OCI-LY1 (cell line): Measurements from ENCODE around the gene VWA5B1.

Experiments used
- H2AFZ ChIP-seq: fragments of 200-600 bp; sonication (generic), shearing (Covaris generic); 2 replicates; pipeline ENCODE4 v1.6.0; 2014; ENCODE audit warnings: antibody characterized with exemption, mild to moderate bottlenecking, low read length
- H3F3A ChIP-seq: fragments of 200-600 bp; sonication (generic), shearing (Covaris generic); 2 replicates; pipeline ENCODE4 v1.6.0; 2014; ENCODE audit warnings: mild to moderate bottlenecking, antibody characterized with exemption, low read length, moderate library complexity; ENCODE audit not compliant: insufficient read depth
- H3K27ac ChIP-seq: fragments of 200-600 bp; sonication (generic); 2 replicates; pipeline ENCODE4 v1.5.1; 2014; ENCODE audit warnings: low read length, mixed run types, mild to moderate bottlenecking, low read depth; ENCODE audit not compliant: poor library complexity, severe bottlenecking
- H3K27me3 ChIP-seq: fragments of 200-600 bp; sonication (generic); 2 replicates; pipeline ENCODE4 v1.6.0; 2014; ENCODE audit warnings: antibody characterized with exemption, mild to moderate bottlenecking, low read length, moderate library complexity; ENCODE audit not compliant: insufficient read depth
- H3K36me3 ChIP-seq: fragments of 200-600 bp; sonication (generic); 2 replicates; pipeline ENCODE4 v1.6.1; 2014; ENCODE audit warnings: mild to moderate bottlenecking, antibody characterized with exemption, low read length, moderate library complexity, mixed read lengths; ENCODE audit not compliant: insufficient read depth
- H3K4me1 ChIP-seq: fragments of 200-600 bp; sonication (generic); 2 replicates; pipeline ENCODE4 v1.5.1; 2014; ENCODE audit warnings: mild to moderate bottlenecking, low read length, moderate library complexity; ENCODE audit not compliant: insufficient read depth, severe bottlenecking
- H3K4me2 ChIP-seq: fragments of 200-600 bp; sonication (generic), shearing (Covaris generic); 2 replicates; pipeline ENCODE4 v1.6.1; 2014; ENCODE audit warnings: low read length
- H3K4me3 ChIP-seq: fragments of 200-600 bp; sonication (generic); 2 replicates; pipeline ENCODE4 v1.5.1; 2014; ENCODE audit warnings: low read length, low read depth, mild to moderate bottlenecking, mixed read lengths; ENCODE audit not compliant: poor library complexity, severe bottlenecking
- H3K79me2 ChIP-seq: fragments of 200-600 bp; shearing (Covaris generic); 2 replicates; pipeline ENCODE4 v1.6.1; 2016; ENCODE audit warnings: mixed run types, low read length, mixed read lengths; ENCODE audit not compliant: insufficient read depth
- H3K9ac ChIP-seq: fragments of 200-600 bp; sonication (generic), shearing (Covaris generic); 2 replicates; pipeline ENCODE4 v1.6.1; 2014; ENCODE audit warnings: mild to moderate bottlenecking, low read length, mixed read lengths
- H3K9me2 ChIP-seq: fragments of 200-600 bp; sonication (generic), shearing (Covaris generic); 2 replicates; pipeline ENCODE4 v1.6.1; 2014; ENCODE audit warnings: low read depth, mild to moderate bottlenecking, low read length, mixed read lengths
- H3K9me3 ChIP-seq: fragments of 200-600 bp; shearing (Covaris generic); 2 replicates; pipeline ENCODE4 v1.6.1; 2014; ENCODE audit warnings: low read length, mixed read lengths
- H4K20me1 ChIP-seq: fragments of 200-600 bp; sonication (generic), shearing (Covaris generic); 2 replicates; pipeline ENCODE4 v1.6.0; 2016; ENCODE audit warnings: mild to moderate bottlenecking, low read length; ENCODE audit not compliant: insufficient read depth
- EZH2 ChIP-seq: fragments of 200-600 bp; sonication (generic), shearing (Covaris generic); IDR thresholded peaks from 2 replicates; pipeline ENCODE4 v1.8.0; 2017; ENCODE audit warnings: borderline replicate concordance, mixed run types, mild to moderate bottlenecking, antibody characterized with exemption, low read length, moderate library complexity, mixed read lengths
- TF ChIP-seq, protein P1 (sequence below): fragments of 200-600 bp; sonication (generic), shearing (Covaris generic); IDR thresholded peaks from 2 replicates; pipeline ENCODE4 v1.5.1; 2017; ENCODE audit warnings: mild to moderate bottlenecking, antibody characterized with exemption, low read length, moderate library complexity, mixed read lengths

Gene VWA5B1

GRCh38 chr1:20276485-20277159 lies 14.1 kb upstream of the VWA5B1 start:
- Histone ChIP-seq H3K79me2 (no peaks in the 10 kb centered on the region), H3K27me3 (peaks cover 7% of the 10 kb centered on the region; the same call in 1 of the 2 replicates), H3K36me3 (no peaks in the 10 kb centered on the region), H3K27ac (no peak overlapping the region), H3K4me1 (no peaks in the 10 kb centered on the region), H3K9me3 (no peaks in the 10 kb centered on the region), H3K4me2 (no peak overlapping the region), H2AFZ (no peak overlapping the region), H3F3A (no peaks in the 10 kb centered on the region), H4K20me1 (no peaks in the 10 kb centered on the region), H3K9ac (no peak overlapping the region), H3K9me2 (no peaks in the 10 kb centered on the region), H3K4me3 (no peak overlapping the region)
- TF ChIP-seq EZH2, result no peak
- TF ChIP-seq, protein P1, sequence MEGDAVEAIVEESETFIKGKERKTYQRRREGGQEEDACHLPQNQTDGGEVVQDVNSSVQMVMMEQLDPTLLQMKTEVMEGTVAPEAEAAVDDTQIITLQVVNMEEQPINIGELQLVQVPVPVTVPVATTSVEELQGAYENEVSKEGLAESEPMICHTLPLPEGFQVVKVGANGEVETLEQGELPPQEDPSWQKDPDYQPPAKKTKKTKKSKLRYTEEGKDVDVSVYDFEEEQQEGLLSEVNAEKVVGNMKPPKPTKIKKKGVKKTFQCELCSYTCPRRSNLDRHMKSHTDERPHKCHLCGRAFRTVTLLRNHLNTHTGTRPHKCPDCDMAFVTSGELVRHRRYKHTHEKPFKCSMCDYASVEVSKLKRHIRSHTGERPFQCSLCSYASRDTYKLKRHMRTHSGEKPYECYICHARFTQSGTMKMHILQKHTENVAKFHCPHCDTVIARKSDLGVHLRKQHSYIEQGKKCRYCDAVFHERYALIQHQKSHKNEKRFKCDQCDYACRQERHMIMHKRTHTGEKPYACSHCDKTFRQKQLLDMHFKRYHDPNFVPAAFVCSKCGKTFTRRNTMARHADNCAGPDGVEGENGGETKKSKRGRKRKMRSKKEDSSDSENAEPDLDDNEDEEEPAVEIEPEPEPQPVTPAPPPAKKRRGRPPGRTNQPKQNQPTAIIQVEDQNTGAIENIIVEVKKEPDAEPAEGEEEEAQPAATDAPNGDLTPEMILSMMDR, result no peak

DNA sequence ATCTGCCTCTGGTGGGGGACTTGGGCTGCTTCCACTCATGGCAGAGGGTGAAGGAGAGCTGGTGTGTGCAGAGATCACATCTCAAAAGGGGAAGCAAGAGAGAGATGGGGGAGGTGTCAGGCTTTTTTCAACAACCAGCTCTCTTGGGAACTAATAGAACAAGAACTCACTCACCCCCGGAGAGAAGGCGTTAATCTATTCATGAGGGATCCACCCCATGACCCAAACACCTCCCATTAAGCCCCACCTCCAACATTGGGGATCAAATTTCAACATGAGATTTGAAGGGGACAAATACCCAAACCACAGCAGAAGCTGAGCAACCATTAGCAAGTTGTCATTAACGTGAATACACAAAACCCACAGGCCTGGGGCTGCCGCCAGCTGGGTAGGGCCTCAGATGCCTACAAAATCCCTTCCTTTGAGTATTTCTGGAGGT lies 12.0 kb upstream of the VWA5B1 start:
- Histone ChIP-seq H3K27ac (no peak overlapping the region), H3K9ac (no peak overlapping the region), H3K9me2 (no peaks in the 10 kb centered on the region), H3K4me2 (no peak overlapping the region), H3K4me1 (no peaks in the 10 kb centered on the region), H3K9me3 (no peaks in the 10 kb centered on the region), H3F3A (no peaks in the 10 kb centered on the region), H4K20me1 (no peaks in the 10 kb centered on the region), H3K27me3 (peaks cover 7% of the 10 kb centered on the region; the same call in 1 of the 2 replicates), H3K79me2 (no peaks in the 10 kb centered on the region), H2AFZ (no peak overlapping the region), H3K36me3 (no peaks in the 10 kb centered on the region), H3K4me3 (no peak overlapping the region)
- TF ChIP-seq, protein P1, result no peak
- no peak for TF ChIP-seq EZH2

DNA sequence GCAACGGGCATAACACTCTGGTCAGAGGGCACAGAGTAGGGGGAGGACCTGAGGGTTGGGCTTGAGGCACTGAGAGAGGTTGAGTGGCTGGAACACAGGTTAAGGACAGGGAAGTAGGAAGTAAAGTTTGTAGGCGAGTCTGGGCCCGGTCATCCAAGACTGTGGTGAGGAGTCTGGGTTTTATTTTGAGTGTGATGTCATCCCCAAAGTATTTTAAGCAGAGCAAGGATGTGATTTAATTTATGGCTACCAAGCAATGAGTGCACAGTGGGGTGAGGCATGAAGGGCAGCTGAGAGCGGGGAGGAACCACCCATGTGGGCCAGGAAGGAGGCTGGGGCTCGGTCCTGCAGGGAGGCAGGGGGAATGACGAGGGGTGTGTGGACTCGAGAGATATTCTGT lies 11.2 kb upstream of the VWA5B1 start:
- no peak overlapping the region for H2AFZ ChIP-seq
- no peaks in the 10 kb centered on the region for H3K9me3 ChIP-seq
- H3K27ac ChIP-seq, result no peak overlapping the region

More for the DNA sequence above, 11.2 kb upstream of the VWA5B1 start:
- H3K4me2 ChIP-seq, result no peak overlapping the region
- no peaks in the 10 kb centered on the region for H3F3A ChIP-seq
- H3K9ac ChIP-seq, result no peak overlapping the region
- no peak overlapping the region for H3K4me3 ChIP-seq
- TF ChIP-seq, protein P1, result no peak
- no peak for TF ChIP-seq EZH2
- H3K4me1 ChIP-seq, result no peaks in the 10 kb centered on the region
- peaks cover 7% of the 10 kb centered on the region; the same call in 1 of the 2 replicates for H3K27me3 ChIP-seq
- H3K9me2 ChIP-seq, result no peaks in the 10 kb centered on the region
- no peaks in the 10 kb centered on the region for H4K20me1 ChIP-seq
- H3K79me2 ChIP-seq, result no peaks in the 10 kb centered on the region
- H3K36me3 ChIP-seq, result no peaks in the 10 kb centered on the region
